GM15510 (cell line): ENCODE data around the gene TBC1D22A.

Experiments used
- POLR2A ChIP-seq: IDR thresholded peaks from 3 replicates; pipeline ENCODE4 v1.6.1; 2011; ENCODE audit warnings: borderline replicate concordance; ENCODE audit not compliant: insufficient read length; ENCODE audit errors: extremely low read depth

TBC1D22A gene

GRCh38 chr22:47082505-47082904 lies 320.1 kb downstream of the TBC1D22A start:
- TF ChIP-seq POLR2A, result no peak

GRCh38 chr22:47083379-47083986 lies 321.0 kb downstream of the TBC1D22A start:
- TF ChIP-seq POLR2A, result no peak

GRCh38 chr22:47084226-47084625 lies 321.8 kb downstream of the TBC1D22A start:
- no peak for TF ChIP-seq POLR2A

- TF ChIP-seq POLR2A, result no peak
Observed at GRCh38 chr22:47086596-47087248, 324.3 kb downstream of the TBC1D22A start.

GRCh38 chr22:47088480-47089158 lies 326.2 kb downstream of the TBC1D22A start:
- TF ChIP-seq POLR2A, result no peak

GRCh38 chr22:47089374-47089773 lies 326.9 kb downstream of the TBC1D22A start:
- TF ChIP-seq POLR2A, result no peak

GRCh38 chr22:47089796-47090460 lies 327.5 kb downstream of the TBC1D22A start:
- no peak for TF ChIP-seq POLR2A

- TF ChIP-seq POLR2A, result no peak
Observed at GRCh38 chr22:47090591-47091245, 328.3 kb downstream of the TBC1D22A start.

- TF ChIP-seq POLR2A, result no peak
Observed at GRCh38 chr22:47091246-47091651, 328.8 kb downstream of the TBC1D22A start.

- no peak for TF ChIP-seq POLR2A
Observed at GRCh38 chr22:47091921-47092700, 329.7 kb downstream of the TBC1D22A start.

GRCh38 chr22:47092896-47093311 lies 330.5 kb downstream of the TBC1D22A start:
- no peak for TF ChIP-seq POLR2A

GRCh38 chr22:47093720-47094119 lies 331.3 kb downstream of the TBC1D22A start:
- no peak for TF ChIP-seq POLR2A

- no peak for TF ChIP-seq POLR2A
Observed at GRCh38 chr22:47094861-47095330, 332.4 kb downstream of the TBC1D22A start.
